Neural cell (in vitro differentiated cells): Measurements from ENCODE around the gene GPR82.

ENCODE experiments used
- EP300 ChIP-seq: fragments of 450-650 bp; conservative IDR thresholded peaks from 2 replicates; pipeline ENCODE4 v1.6.1; 2014; ENCODE audit warnings: antibody characterized with exemption, mild to moderate bottlenecking, moderate library complexity; ENCODE audit not compliant: poor library complexity, severe bottlenecking
- EZH2 ChIP-seq: fragments of 200-600, 300-800 bp; shearing (Covaris generic), sonication (generic); IDR thresholded peaks from 2 replicates; pipeline ENCODE4 v1.6.1; 2014; ENCODE audit warnings: antibody characterized with exemption, low read length, borderline replicate concordance, mild to moderate bottlenecking; ENCODE audit not compliant: insufficient read depth, poor library complexity, severe bottlenecking
- POLR2AphosphoS5 ChIP-seq: IDR thresholded peaks from 2 replicates; pipeline ENCODE4 v1.6.1; 2012
- REST ChIP-seq: IDR thresholded peaks from 2 replicates; pipeline ENCODE4 v1.6.1; 2012; ENCODE audit warnings: borderline replicate concordance
- TF ChIP-seq, protein P1 (sequence below): fragments of 450-650 bp; IDR thresholded peaks from 2 replicates; pipeline ENCODE4 v1.5.1; 2014; ENCODE audit warnings: antibody characterized with exemption, mild to moderate bottlenecking, moderate library complexity; ENCODE audit not compliant: poor library complexity, severe bottlenecking

DNA sequence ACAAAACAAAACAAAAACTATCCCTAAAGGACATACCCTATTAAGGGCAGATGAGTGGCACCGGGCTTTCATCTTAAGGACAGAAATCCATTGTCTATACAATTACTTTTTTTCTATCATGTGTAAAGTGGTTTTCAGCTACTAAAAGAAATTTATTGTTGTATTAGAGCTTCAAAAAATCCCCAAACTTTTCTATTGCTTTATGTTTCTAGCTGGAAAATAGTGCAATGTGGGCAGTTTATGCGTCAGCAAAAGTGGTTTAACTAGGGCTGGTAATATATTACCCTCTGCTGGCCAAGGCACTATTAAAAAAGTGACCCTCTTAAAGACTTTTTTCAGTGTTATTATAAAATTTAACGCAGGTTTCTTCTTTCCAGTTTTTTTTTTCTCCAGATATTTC, 15.5 kb upstream of the GPR82 start:
- TF ChIP-seq, protein P1, sequence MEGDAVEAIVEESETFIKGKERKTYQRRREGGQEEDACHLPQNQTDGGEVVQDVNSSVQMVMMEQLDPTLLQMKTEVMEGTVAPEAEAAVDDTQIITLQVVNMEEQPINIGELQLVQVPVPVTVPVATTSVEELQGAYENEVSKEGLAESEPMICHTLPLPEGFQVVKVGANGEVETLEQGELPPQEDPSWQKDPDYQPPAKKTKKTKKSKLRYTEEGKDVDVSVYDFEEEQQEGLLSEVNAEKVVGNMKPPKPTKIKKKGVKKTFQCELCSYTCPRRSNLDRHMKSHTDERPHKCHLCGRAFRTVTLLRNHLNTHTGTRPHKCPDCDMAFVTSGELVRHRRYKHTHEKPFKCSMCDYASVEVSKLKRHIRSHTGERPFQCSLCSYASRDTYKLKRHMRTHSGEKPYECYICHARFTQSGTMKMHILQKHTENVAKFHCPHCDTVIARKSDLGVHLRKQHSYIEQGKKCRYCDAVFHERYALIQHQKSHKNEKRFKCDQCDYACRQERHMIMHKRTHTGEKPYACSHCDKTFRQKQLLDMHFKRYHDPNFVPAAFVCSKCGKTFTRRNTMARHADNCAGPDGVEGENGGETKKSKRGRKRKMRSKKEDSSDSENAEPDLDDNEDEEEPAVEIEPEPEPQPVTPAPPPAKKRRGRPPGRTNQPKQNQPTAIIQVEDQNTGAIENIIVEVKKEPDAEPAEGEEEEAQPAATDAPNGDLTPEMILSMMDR = no peak
- no peak for TF ChIP-seq EP300
- no peak for TF ChIP-seq POLR2AphosphoS5
- TF ChIP-seq EZH2 = no peak
- no peak for TF ChIP-seq REST
